Psoas muscle (tissue), 8 donors: Measurements from ENCODE around the gene PRKX. TPM values are rescaled to one million over a fixed set of nuclear protein-coding genes. Genes with fewer than 3 reads are reported as not detected.
"Not testable (repeated sequence)": the region's sequence is repeated elsewhere in the genome, so short reads cannot be mapped to it uniquely, and the experiment has no call there.

ENCODE experiments used
- ATAC-seq, 4 donors: fragments of 200-7000 bp; cut with Tn5 transposase; one replicate each; pipeline ENCODE4 v1.9.1; 2020; ENCODE audit warnings: moderate library complexity in 3 of 4, mild to moderate bottlenecking in 2 of 4
- DNase-seq, 2 donors: peaks; one replicate each; pipeline ENCODE4 v3.0.0-alpha.2; 2020
- H3K27ac ChIP-seq: fragments of 200-600 bp; one replicate; pipeline ENCODE4 v1.8.0; 2022
- H3K27me3 ChIP-seq, 3 donors: fragments of 200-600 bp in 1 of 3; one replicate each; pipeline versions ENCODE4 v1.6.1 to v1.8.0; 2013 to 2022; ENCODE audit warnings: low read length in 2 of 3, mild to moderate bottlenecking in 2 of 3, moderate library complexity in 1 of 3; ENCODE audit not compliant: insufficient read depth in 3 of 3
- H3K36me3 ChIP-seq, 2 donors: fragments of 200-600 bp in 1 of 2; one replicate each; pipeline versions ENCODE4 v1.6.1 to v1.8.0; 2013 to 2022; ENCODE audit warnings: low read depth in 1 of 2, mild to moderate bottlenecking in 1 of 2, moderate library complexity in 1 of 2; ENCODE audit not compliant: insufficient read depth in 1 of 2
- H3K4me1 ChIP-seq: fragments of 200-600 bp; one replicate; pipeline ENCODE4 v1.8.0; 2022
- H3K4me3 ChIP-seq: fragments of 200-600 bp; one replicate; pipeline ENCODE4 v1.8.0; 2022; ENCODE audit warnings: mild to moderate bottlenecking
- H3K9me3 ChIP-seq: fragments of 200-600 bp; one replicate; pipeline ENCODE4 v1.8.0; 2022
- CTCF ChIP-seq: fragments of 200-600 bp; IDR thresholded peaks from one replicate; pipeline ENCODE4 v1.8.0; 2022; ENCODE audit warnings: antibody characterized with exemption
- WGBS, 3 donors: extraction: QIAGEN DNeasy Blood & Tissue Kit; methylation state at CpG; one replicate each; pipeline versions ENCODE4 v1.1.6 to v1.1.7; 2013; 5-methylcytosine and 5-hydroxymethylcytosine counted together
- intact Hi-C, 2 donors: fragments of 100-400 bp; cut with DNase I; formaldehyde crosslinking; loops; one replicate each; pipeline versions ENCODE4 v1.11.0 to v1.14.2; 2022
- polyA plus RNA-seq, 3 donors: library from polyadenylated mRNA; stranded (reverse); fragments of 200-250 nt; gene quantifications; one replicate each; pipeline ENCODE4 v1.2.3, GENCODE V29; 2013
- total RNA-seq, 4 donors: library from RNA; stranded (reverse); fragmentation: NEBNext Ultra II Directional in 2 of 4; extraction: Animal tissue kit (Norgen Biotek cat#: 25700) in 2 of 4; gene quantifications; one replicate each; pipeline versions ENCODE4 v1.2.1 to v1.2.4, GENCODE V29; 2021 to 2023
- donor health status: healthy with polysubstance abuse.
- donor health status: DM: no; HTN: no; CAD: no; lungs with moderate emphysema.
- donor health status: Bipolar disorder and iron deficiency.
- donor health status: healthy.
- donor health status: DM: yes; HTN: yes; CAD: no.
- donor health status: DM: no; HTN: no; CAD: no.
- donor health status: DM: no; HTN: no; CAD: no.
- donor health status: DM: yes; HTN: yes; CAD: no.

The PRKX gene
- total and polyA plus RNA-seq, 7 donors = 0.59 to 4.5 (median 2.7) TPM

- Histone ChIP-seq H3K27me3 (no peaks in the 10 kb centered on the region), H3K9me3 (no peaks in the 10 kb centered on the region), H3K4me3 (no peak overlapping the region), H3K27ac (no peak overlapping the region), H3K4me1 (no peaks in the 10 kb centered on the region), H3K36me3 (no peaks in the 10 kb centered on the region)
- DNase-seq = no peak
- ATAC-seq = no peak
- intact Hi-C loops = no loop called here
- no peak for TF ChIP-seq CTCF
- WGBS, 3 donors = 76 to 79% (median 78%) methylated on average over 4 of the region's 4 CpGs
Measured at GRCh38 chrX:3563451-3563850, 150.0 kb downstream of the PRKX start.

DNA sequence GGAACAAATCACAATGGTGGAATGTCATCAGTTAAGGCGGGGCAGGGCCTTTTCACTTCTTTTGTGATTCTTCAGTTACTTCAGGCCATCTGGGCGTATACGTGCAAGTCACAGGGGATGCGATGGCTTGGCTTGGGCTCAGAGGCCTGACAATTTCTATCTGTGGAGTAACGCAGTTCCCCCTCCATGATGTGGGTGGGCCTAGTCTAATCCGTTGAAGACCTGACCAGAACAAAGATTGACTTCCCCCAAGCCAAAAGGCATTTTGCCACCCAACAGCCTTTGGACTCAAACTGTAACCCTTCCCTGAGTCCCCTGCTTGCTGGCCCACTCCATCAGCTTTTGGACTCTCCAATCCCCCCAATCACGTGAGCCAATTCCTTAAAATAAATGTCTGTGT, 153.4 kb downstream of the PRKX start:
- WGBS, 3 donors = 88 to 92% (median 90%) methylated on average over 3 to 6 of the region's 7 CpGs
- DNase-seq, intact Hi-C loops, H3K36me3 ChIP-seq, H3K4me3 ChIP-seq, H3K27ac ChIP-seq, H3K4me1 ChIP-seq, H3K9me3 ChIP-seq, ATAC-seq, H3K27me3 ChIP-seq: not testable (repeated sequence)
